ENCODE measurements around the gene RASAL2. TPM values are rescaled to one million over a fixed set of nuclear protein-coding genes. Genes with fewer than 3 reads are reported as not detected.

RASAL2 gene
- polyA plus RNA-seq, 2 of the 4 experiments (the other 2 are of a cell fraction), result 7.1 to 17.6 TPM

GRCh38 chr1:178506669-178507068 lies 412.8 kb downstream of the RASAL2 start:
- 85% methylated on average over 6 of the region's 6 CpGs for WGBS (ENCODE audit: missing lambda C conversion rate)
- no peaks in the 10 kb centered on the region for H3K9me3 ChIP-seq
- no peaks in the 10 kb centered on the region for H3K4me1 ChIP-seq
- FAIRE-seq (no peak), ATAC-seq (no peak), DNase-seq (ENCODE audit: low read depth in 1 of 2, low spot score in 1 of 2) (no peak)
- CTCF ChIA-PET, result interaction anchor here (1.3 kb wide), 1 partner anchor 497 kb away, joined by 4 read pairs; no protein-coding TSS in a partner anchor
- no peak overlapping the region for H3K27ac ChIP-seq
- no peak overlapping the region for H3K4me2 ChIP-seq
- no peak overlapping the region for H3K4me3 ChIP-seq
- POLR2A ChIA-PET, result no interaction called here
- TF ChIP-seq HOXB13 (CRISPR knock-in tag; IDR thresholded peaks at IDR 0.05; ENCODE audit: low read depth), result no peak
- no peak for TF ChIP-seq RNF2 (IDR thresholded peaks at IDR 0.05; ENCODE audit: borderline replicate concordance, low read depth)
- TF ChIP-seq CBX8 (IDR thresholded peaks at IDR 0.05), result no peak

- 67% methylated on average over 5 of the region's 5 CpGs for WGBS (ENCODE audit: missing lambda C conversion rate)
These were observed 415.6 kb downstream of the RASAL2 start for GRCh38 chr1:178509414-178510007.

DNA sequence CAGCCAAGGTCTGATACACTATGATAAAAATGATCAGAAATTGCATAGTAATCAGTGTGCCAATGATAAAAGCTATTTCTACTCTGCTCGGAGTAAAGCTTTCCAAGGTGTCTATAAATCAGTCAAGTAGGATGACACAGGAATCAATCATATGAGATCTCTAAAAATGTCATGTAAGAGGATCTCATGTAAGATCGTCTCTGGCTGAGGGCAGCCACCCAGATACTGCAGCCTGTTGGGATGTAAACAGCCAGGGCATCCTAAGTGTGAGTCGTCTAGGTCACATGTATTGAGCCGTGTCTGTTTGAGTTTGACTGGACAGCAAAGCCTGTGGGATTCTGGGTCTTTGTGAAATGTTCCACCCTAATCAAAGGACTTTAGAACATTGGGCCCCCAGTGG lies 416.3 kb downstream of the RASAL2 start:
- Histone ChIP-seq H3K4me1 (no peaks in the 10 kb centered on the region), H3K27ac (no peak overlapping the region), H3K4me3 (no peak overlapping the region), H3K4me2 (no peak overlapping the region), H3K9me3 (no peaks in the 10 kb centered on the region)
- DNase-seq (ENCODE audit: low read depth in 1 of 2, low spot score in 1 of 2) (no peak), ATAC-seq (no peak), FAIRE-seq (no peak)
- no peak for TF ChIP-seq BHLHE40 (IDR thresholded peaks at IDR 0.05; ENCODE audit: low read depth, low read length)
- CTCF ChIA-PET, result interaction anchor here (0.9 to 1.3 kb wide), 2 partner anchors 210 to 492 kb away, joined by 3 to 4 read pairs; no protein-coding TSS in a partner anchor
- 79% methylated on average over 4 of the region's 4 CpGs for WGBS (ENCODE audit: missing lambda C conversion rate)
- POLR2A ChIA-PET, result no interaction called here

More at GRCh38 chr1:178509414-178510007, 415.6 kb downstream of the RASAL2 start:
- DNase-seq (ENCODE audit: low read depth in 1 of 2, low spot score in 1 of 2), result no peak
- Histone ChIP-seq H3K4me1 (no peaks in the 10 kb centered on the region), H3K27ac (no peak overlapping the region), H3K9me3 (no peaks in the 10 kb centered on the region), H3K4me2 (no peak overlapping the region), H3K4me3 (no peak overlapping the region)
- ATAC-seq, result no peak
- POLR2A ChIA-PET, result no interaction called here
- CTCF ChIA-PET, result interaction anchor here (0.5 to 1.3 kb wide), 3 partner anchors 210 to 493 kb away, joined by 3 to 4 read pairs (median 4); no protein-coding TSS in a partner anchor
- TF ChIP-seq KDM1A (IDR thresholded peaks at IDR 0.05; ENCODE audit: low read depth) (no peak), NPAS2 (CRISPR knock-in tag; IDR thresholded peaks at IDR 0.05; ENCODE audit: borderline replicate concordance) (no peak)
- FAIRE-seq, result no peak

- TF ChIP-seq RAD21 (conservative IDR thresholded peaks at IDR 0.05 in 1 of 2, IDR thresholded peaks at IDR 0.05 in 1 of 2) (no peak), FOSL2 (IDR thresholded peaks at IDR 0.05) (no peak), FOSL2 (CRISPR knock-in tag; IDR thresholded peaks at IDR 0.05) (no peak), KDM5A (IDR thresholded peaks at IDR 0.05) (no peak), KDM1A (IDR thresholded peaks at IDR 0.05; ENCODE audit: low read depth) (no peak), ZNF302 (CRISPR knock-in tag; IDR thresholded peaks at IDR 0.05) (no peak), NFE2L2 (conservative IDR thresholded peaks at IDR 0.05; ENCODE audit: low read length) (no peak), HEYL (CRISPR knock-in tag; IDR thresholded peaks at IDR 0.05) (no peak), RFX5 (IDR thresholded peaks at IDR 0.05) (no peak)
- TF ChIP-seq, protein P1, sequence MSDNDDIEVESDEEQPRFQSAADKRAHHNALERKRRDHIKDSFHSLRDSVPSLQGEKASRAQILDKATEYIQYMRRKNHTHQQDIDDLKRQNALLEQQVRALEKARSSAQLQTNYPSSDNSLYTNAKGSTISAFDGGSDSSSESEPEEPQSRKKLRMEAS (IDR thresholded peaks at IDR 0.05), result no peak
- TF ChIP-seq, protein P2, sequence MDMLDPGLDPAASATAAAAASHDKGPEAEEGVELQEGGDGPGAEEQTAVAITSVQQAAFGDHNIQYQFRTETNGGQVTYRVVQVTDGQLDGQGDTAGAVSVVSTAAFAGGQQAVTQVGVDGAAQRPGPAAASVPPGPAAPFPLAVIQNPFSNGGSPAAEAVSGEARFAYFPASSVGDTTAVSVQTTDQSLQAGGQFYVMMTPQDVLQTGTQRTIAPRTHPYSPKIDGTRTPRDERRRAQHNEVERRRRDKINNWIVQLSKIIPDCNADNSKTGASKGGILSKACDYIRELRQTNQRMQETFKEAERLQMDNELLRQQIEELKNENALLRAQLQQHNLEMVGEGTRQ (IDR thresholded peaks at IDR 0.05), result no peak
- TF ChIP-seq, protein P3, sequence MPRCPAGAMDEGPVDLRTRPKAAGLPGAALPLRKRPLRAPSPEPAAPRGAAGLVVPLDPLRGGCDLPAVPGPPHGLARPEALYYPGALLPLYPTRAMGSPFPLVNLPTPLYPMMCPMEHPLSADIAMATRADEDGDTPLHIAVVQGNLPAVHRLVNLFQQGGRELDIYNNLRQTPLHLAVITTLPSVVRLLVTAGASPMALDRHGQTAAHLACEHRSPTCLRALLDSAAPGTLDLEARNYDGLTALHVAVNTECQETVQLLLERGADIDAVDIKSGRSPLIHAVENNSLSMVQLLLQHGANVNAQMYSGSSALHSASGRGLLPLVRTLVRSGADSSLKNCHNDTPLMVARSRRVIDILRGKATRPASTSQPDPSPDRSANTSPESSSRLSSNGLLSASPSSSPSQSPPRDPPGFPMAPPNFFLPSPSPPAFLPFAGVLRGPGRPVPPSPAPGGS (IDR thresholded peaks at IDR 0.05), result no peak
- no peak within 1 kb of the TSS for H3K4me3 ChIP-seq
- no peak for ATAC-seq
- no peak within 1 kb of the TSS for H3K27ac ChIP-seq
- WGBS (ENCODE audit: missing lambda C conversion rate), result 80% methylated on average over 19 of the region's 19 CpGs
- H3K4me1 ChIP-seq, result no peaks in the 10 kb centered on the region
- ChIA-PET POLR2A (no interaction called here), CTCF (interaction anchor here (1.0 to 7.4 kb wide), 2 partner anchors 11 to 212 kb away, joined by 3 to 54 read pairs; no protein-coding TSS in a partner anchor)
- no peaks in the 10 kb centered on the region for H3K9me3 ChIP-seq
- no peak for DNase-seq (ENCODE audit: low read depth in 1 of 2, low spot score in 1 of 2)
- H3K4me2 ChIP-seq, result no peak within 1 kb of the TSS
- FAIRE-seq, result no peak
These were observed 418.8 kb downstream of the RASAL2 start, which contains the start of gene TEX35 for GRCh38 chr1:178512566-178513277. Gene TEX35 (plus strand): TSS chr1:178513109. CDS start chr1:178513189, 80 bp downstream.

Data from A549 (cell line).